Measurements from ENCODE around the gene BAX. TPM values are rescaled to one million over a fixed set of nuclear protein-coding genes. Genes with fewer than 3 reads are reported as not detected.

BAX gene
- total RNA-seq, 2 donors from 2014 or later: 15.3 to 22.7 TPM

DNA sequence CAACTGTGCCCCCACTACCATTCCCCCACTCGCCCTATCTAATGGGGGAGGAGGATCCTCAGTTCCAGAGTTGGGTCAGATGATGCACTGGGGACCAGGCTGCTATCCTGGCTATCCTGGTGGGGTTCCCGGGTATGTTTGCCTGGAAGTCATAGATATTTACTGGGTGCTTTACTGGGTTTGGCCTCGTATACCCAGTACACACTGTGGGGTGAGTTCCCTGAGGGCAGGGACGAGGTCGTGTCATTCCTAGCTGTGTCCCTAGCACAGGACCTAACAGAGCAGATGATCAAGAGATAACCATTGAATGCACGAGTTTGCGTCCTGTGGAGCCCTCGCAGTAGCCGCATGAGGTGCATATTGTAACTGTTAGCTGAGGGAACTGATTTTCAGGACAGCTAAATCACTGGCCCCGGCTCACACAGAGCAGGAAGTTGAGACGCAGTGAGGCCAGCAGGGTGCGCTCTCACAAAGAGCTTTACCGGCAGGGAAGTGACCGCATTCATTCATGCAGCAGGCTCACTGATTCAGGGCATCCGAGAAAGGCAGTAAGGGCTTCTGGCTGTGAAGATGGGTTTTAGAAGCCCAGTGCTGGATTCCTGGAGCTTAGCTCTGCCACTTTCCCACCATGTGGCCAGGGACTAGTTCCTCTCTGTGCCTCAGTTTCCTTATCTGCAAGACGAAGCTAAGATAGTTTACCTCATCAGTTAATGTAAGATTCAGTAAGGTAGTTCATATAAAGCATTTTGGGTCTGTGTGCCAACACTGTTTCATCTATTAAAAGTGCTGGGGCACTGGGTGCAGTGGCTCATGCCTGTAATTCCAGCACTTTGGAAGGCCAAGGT, 45.0 kb downstream of the BAX start:
- DNase-seq (peak; percentile 51 to 67 (median 57)), ATAC-seq (peak; percentile 63)
- intact Hi-C loops (cut with DNase I): no loop called here
- no peaks in the 10 kb centered on the region for H3K9me3 ChIP-seq
- 46 to 68% methylated on average over 10 to 16 of the region's 16 CpGs for WGBS, 2 donors
- H3K27ac ChIP-seq: no peak overlapping the region
- no peak overlapping the region for H3K4me3 ChIP-seq
- H3K27me3 ChIP-seq: no peaks in the 10 kb centered on the region
- H3K36me3 ChIP-seq (replicated peaks in 1 of 2; ENCODE audit: insufficient read depth in 1 of 2, low read depth in 2 of 2): peaks cover 0 to 8% of the 10 kb centered on the region in 2 donors
- H3K4me1 ChIP-seq: peaks cover 4% of the 10 kb centered on the region
- TF ChIP-seq, protein P1, sequence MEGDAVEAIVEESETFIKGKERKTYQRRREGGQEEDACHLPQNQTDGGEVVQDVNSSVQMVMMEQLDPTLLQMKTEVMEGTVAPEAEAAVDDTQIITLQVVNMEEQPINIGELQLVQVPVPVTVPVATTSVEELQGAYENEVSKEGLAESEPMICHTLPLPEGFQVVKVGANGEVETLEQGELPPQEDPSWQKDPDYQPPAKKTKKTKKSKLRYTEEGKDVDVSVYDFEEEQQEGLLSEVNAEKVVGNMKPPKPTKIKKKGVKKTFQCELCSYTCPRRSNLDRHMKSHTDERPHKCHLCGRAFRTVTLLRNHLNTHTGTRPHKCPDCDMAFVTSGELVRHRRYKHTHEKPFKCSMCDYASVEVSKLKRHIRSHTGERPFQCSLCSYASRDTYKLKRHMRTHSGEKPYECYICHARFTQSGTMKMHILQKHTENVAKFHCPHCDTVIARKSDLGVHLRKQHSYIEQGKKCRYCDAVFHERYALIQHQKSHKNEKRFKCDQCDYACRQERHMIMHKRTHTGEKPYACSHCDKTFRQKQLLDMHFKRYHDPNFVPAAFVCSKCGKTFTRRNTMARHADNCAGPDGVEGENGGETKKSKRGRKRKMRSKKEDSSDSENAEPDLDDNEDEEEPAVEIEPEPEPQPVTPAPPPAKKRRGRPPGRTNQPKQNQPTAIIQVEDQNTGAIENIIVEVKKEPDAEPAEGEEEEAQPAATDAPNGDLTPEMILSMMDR (IDR thresholded peaks at IDR 0.05): peak; percentile 43 to 62 (median 54)
- TF ChIP-seq POLR2A (IDR thresholded peaks at IDR 0.05): no peak

DNA sequence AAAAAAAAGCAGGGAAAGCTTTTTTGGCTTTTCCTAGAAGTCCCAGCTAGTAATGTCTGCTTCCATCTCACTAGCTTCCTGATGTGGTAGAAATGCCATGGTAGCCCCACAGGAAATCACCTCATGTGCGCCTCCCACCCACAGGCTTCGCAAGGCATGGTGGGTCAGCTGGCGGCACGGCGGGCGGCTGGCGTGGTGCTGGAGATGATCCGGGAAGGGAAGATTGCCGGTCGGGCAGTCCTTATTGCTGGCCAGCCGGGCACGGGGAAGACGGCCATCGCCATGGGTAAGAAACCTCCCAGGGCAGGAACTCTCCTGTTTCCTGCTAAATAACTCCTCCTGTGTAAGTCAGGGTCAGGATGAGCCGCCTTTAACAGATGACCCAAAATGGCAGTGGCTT, 49.5 kb downstream of the BAX start:
- Histone ChIP-seq H3K4me1 (no peaks in the 10 kb centered on the region), H3K27me3 (no peaks in the 10 kb centered on the region), H3K27ac (no peak overlapping the region), H3K9me3 (no peaks in the 10 kb centered on the region), H3K4me3 (no peak overlapping the region), H3K36me3 (replicated peaks in 1 of 2; ENCODE audit: insufficient read depth in 1 of 2, low read depth in 2 of 2) (peaks cover 0 to 18% of the 10 kb centered on the region in 2 donors)
- no peak for ATAC-seq
- 96 to 97% methylated on average over 15 of the region's 15 CpGs for WGBS, 2 donors
- intact Hi-C loops (cut with DNase I): no loop called here
- TF ChIP-seq, protein P1 (IDR thresholded peaks at IDR 0.05): no peak
- TF ChIP-seq POLR2A (IDR thresholded peaks at IDR 0.05): no peak
- no peak for DNase-seq

DNA sequence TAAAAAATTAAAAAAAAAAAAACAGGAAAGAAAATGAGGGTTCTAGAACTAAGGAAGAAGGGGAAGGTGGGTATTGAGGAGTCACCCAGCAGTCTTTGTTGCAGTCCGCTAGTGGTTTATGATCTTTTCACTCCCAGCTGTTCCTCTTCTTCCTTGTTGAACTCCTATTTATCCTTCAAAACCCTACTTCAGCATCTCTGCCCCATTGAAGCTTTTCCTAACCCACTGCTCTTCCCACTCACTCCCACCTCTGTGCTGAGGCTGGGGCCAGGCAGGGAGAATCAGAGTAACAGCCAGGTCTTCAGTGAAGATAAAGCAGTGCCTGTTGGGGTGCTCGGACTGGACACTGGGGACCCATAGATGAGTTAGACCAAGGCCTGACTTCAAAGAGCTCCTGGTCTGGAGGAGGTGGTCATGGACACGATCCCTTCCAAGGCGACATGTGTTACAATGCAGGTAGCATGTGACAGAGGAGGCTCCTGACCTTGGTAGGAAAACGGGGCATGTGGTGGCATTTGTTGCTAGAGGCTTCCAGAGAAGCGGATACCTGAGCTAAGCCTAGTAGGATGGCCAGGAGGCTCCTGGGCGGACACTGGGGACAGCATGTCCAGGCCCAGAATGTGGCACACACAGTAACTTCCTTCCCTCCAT, 50.4 kb downstream of the BAX start:
- WGBS, 2 donors: 93 to 97% methylated on average over 7 of the region's 7 CpGs
- no peaks in the 10 kb centered on the region for H3K27me3 ChIP-seq

DNA sequence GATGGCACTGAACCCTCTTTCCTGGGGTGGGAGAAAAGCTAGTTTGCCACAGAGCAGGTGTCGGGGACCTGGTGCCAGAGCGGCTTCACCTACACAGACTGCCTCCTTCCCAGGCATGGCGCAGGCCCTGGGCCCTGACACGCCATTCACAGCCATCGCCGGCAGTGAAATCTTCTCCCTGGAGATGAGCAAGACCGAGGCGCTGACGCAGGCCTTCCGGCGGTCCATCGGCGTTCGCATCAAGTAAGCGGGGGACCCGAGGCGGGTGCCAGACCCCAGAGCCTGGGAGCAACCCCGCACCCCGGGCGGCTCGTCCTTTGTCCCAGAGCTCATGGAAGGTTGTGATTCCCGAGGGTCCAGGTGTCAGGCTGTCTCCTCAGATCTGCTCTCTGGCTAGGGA, 52.2 kb downstream of the BAX start:
- no peak for DNase-seq
- TF ChIP-seq, protein P1 (IDR thresholded peaks at IDR 0.05): no peak
- TF ChIP-seq POLR2A (IDR thresholded peaks at IDR 0.05): no peak

More for the DNA sequence above, 50.4 kb downstream of the BAX start:
- Histone ChIP-seq H3K27ac (no peak overlapping the region), H3K4me3 (no peak overlapping the region), H3K36me3 (replicated peaks in 1 of 2; ENCODE audit: insufficient read depth in 1 of 2, low read depth in 2 of 2) (peaks cover 0 to 18% of the 10 kb centered on the region in 2 donors), H3K4me1 (no peaks in the 10 kb centered on the region), H3K9me3 (no peaks in the 10 kb centered on the region)
- DNase-seq (no peak), ATAC-seq (no peak)
- intact Hi-C loops (cut with DNase I): no loop called here
- TF ChIP-seq POLR2A (IDR thresholded peaks at IDR 0.05): no peak
- TF ChIP-seq, protein P1 (IDR thresholded peaks at IDR 0.05): no peak

More for the DNA sequence above, 52.2 kb downstream of the BAX start:
- Histone ChIP-seq H3K27me3 (no peaks in the 10 kb centered on the region), H3K4me3 (no peak overlapping the region), H3K4me1 (no peaks in the 10 kb centered on the region), H3K9me3 (no peaks in the 10 kb centered on the region), H3K36me3 (replicated peaks in 1 of 2; ENCODE audit: insufficient read depth in 1 of 2, low read depth in 2 of 2) (peaks cover 0 to 25% of the 10 kb centered on the region in 2 donors), H3K27ac (no peak overlapping the region)
- 97 to 99% methylated on average over 5 to 16 of the region's 22 CpGs for WGBS, 2 donors
- ATAC-seq: no peak
- intact Hi-C loops (cut with DNase I): no loop called here

Measured in body of pancreas (tissue), 4 donors.